Keratinocyte (primary cell): ENCODE results near the gene CPHXL. TPM values are rescaled to one million over a fixed set of nuclear protein-coding genes. Genes with fewer than 3 reads are reported as not detected.

Experiments
- DNase-seq: peaks from one replicate; pipeline ENCODE4 v3.0.0-alpha.2; 2011; ENCODE audit warnings: low read depth, missing footprints, low spot score
- FAIRE-seq: peaks from 2 replicates; lab custom pipeline; 2011; peaks lifted over from hg19 to GRCh38; lab: Jason Lieb, UNC
- H2AFZ ChIP-seq: 2 replicates; pipeline ENCODE4 v1.6.0; 2012; ENCODE audit warnings: low read length, control low read depth, inconsistent platforms; ENCODE audit not compliant: control insufficient read depth
- H3K27ac ChIP-seq: 2 replicates; pipeline ENCODE4 v1.5.1; 2011; ENCODE audit warnings: low read length; ENCODE audit not compliant: control insufficient read depth, insufficient read depth
- H3K27me3 ChIP-seq: 3 replicates; pipeline ENCODE4 v1.6.0; 2011; ENCODE audit warnings: low read length; ENCODE audit not compliant: control insufficient read depth, insufficient read depth; ENCODE audit errors: extremely low read depth
- H3K36me3 ChIP-seq, 2 experiments: 2 replicates in 1 of 2; 3 replicates in 1 of 2; pipeline ENCODE4 v1.5.1; 2011; ENCODE audit warnings: low read length in 2 of 2, mild to moderate bottlenecking in 1 of 2; ENCODE audit not compliant: control insufficient read depth in 2 of 2, insufficient read depth in 2 of 2; ENCODE audit errors: extremely low read depth in 1 of 2
- H3K4me1 ChIP-seq: 3 replicates; pipeline ENCODE4 v1.5.1; 2011; ENCODE audit warnings: low read length; ENCODE audit not compliant: control insufficient read depth, insufficient read depth; ENCODE audit errors: extremely low read depth
- H3K4me2 ChIP-seq: 3 replicates; pipeline ENCODE4 v1.6.0; 2011; ENCODE audit warnings: low read depth, low read length; ENCODE audit not compliant: control insufficient read depth, insufficient read depth; ENCODE audit errors: extremely low read depth
- H3K4me3 ChIP-seq, 3 experiments: fragments of 200-600 bp in 1 of 3; sonication (generic) in 1 of 3; 2 replicates in 2 of 3; 3 replicates in 1 of 3; pipeline ENCODE4 v1.5.1; 2011 to 2016; ENCODE audit warnings: low read length in 3 of 3, mild to moderate bottlenecking in 3 of 3, control low read depth in 2 of 3, inconsistent platforms in 1 of 3, low read depth in 1 of 3, mixed read lengths in 1 of 3, mixed run types in 1 of 3, moderate library complexity in 1 of 3; ENCODE audit not compliant: control insufficient read depth in 2 of 3, insufficient read depth in 2 of 3; ENCODE audit errors: extremely low read depth in 1 of 3
- H3K79me2 ChIP-seq: 2 replicates; pipeline ENCODE4 v1.6.0; 2012; ENCODE audit warnings: low read length; ENCODE audit not compliant: control insufficient read depth, insufficient read depth
- H3K9ac ChIP-seq: 3 replicates; pipeline ENCODE4 v1.6.0; 2011; ENCODE audit warnings: low read length; ENCODE audit not compliant: control insufficient read depth, insufficient read depth; ENCODE audit errors: extremely low read depth
- H3K9me1 ChIP-seq: 3 replicates; pipeline ENCODE4 v1.6.0; 2011; ENCODE audit warnings: low read length; ENCODE audit not compliant: control insufficient read depth, insufficient read depth; ENCODE audit errors: extremely low read depth
- H3K9me3 ChIP-seq: 2 replicates; pipeline ENCODE4 v1.5.1; 2012; ENCODE audit warnings: low read depth, low read length; ENCODE audit not compliant: control insufficient read depth
- H4K20me1 ChIP-seq: 3 replicates; pipeline ENCODE4 v1.6.0; 2011; ENCODE audit warnings: low read length; ENCODE audit not compliant: control insufficient read depth, insufficient read depth; ENCODE audit errors: extremely low read depth
- EZH2 ChIP-seq: IDR thresholded peaks from one replicate; pipeline ENCODE4 v1.6.1; 2012; ENCODE audit warnings: inconsistent platforms, mild to moderate bottlenecking, low read length, moderate library complexity
- dilution Hi-C: fragments of 300-500 bp; cut with MboI; formaldehyde crosslinking; loops from one replicate; pipeline ENCODE4 v1.7.0; 2020; ENCODE audit warnings: low sequenced_read_pairs; ENCODE audit not compliant: extremely low pct_ligation_motif_present
- polyA plus RNA-seq, 5 experiments: library from polyadenylated mRNA; depleted of rRNA in 3 of 5; stranded (reverse) in 3 of 5; stranded (forward) in 1 of 5; unstranded in 1 of 5; fragments of >200 nt; gene quantifications; 1 replicate in 1 of 5; 2 replicates in 3 of 5; 3 replicates in 1 of 5; pipeline versions ENCODE4 v1.2.1 to v1.2.3, GENCODE V29; 2011 to 2012; ENCODE audit warnings: missing spikeins in 2 of 5, low read depth in 1 of 5, low replicate concordance in 1 of 5
- TF ChIP-seq, protein P1 (sequence below), 3 experiments: IDR thresholded peaks in 1 of 3; conservative IDR thresholded peaks in 1 of 3; optimal IDR thresholded peaks in 1 of 3; 2 replicates in 2 of 3; 3 replicates in 1 of 3; pipeline versions ENCODE3 to v1.5.1; 2011; ENCODE audit warnings: low read length in 3 of 3, mild to moderate bottlenecking in 3 of 3, moderate library complexity in 2 of 3, control low read depth in 1 of 3, inconsistent platforms in 1 of 3; ENCODE audit not compliant: insufficient read depth in 2 of 3; ENCODE audit errors: extremely low read depth in 1 of 3

The CPHXL gene
- polyA plus RNA-seq, 1 donor (not counting 4 experiments of a cell fraction or from before 2014, with no cell fraction given) = not detected

DNA sequence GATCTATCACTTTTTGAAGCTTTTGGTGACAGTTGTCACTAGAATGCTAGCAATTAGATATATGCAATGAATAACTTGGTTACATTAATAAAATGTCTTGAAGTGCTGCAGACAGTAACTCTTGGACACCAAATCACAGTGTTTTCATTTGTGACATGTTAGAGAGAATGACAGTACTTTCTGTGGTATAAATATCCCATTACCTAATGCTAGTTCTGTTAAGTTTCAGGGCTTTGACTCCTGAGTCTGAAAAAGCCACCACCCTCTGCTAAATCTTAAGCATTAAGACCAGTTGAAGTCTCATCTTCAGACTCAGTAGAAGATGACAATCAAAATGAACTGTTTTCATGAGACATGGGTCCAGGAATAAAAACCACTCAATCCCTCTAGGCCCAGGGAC is 38.9 kb downstream of the CPHXL start:
- no peak overlapping the region for H3K4me2 ChIP-seq
- H3K9ac ChIP-seq = no peak overlapping the region
- H3K4me3 ChIP-seq = no peak overlapping the region
- H3K4me1 ChIP-seq = no peaks in the 10 kb centered on the region
- H3K9me3 ChIP-seq = peaks cover 2% of the 10 kb centered on the region
- H3K79me2 ChIP-seq = no peaks in the 10 kb centered on the region
- H4K20me1 ChIP-seq = no peaks in the 10 kb centered on the region
- no peaks in the 10 kb centered on the region for H3K27me3 ChIP-seq
- DNase-seq (no peak), FAIRE-seq (no peak)
- TF ChIP-seq EZH2 = no peak
- TF ChIP-seq, protein P1, sequence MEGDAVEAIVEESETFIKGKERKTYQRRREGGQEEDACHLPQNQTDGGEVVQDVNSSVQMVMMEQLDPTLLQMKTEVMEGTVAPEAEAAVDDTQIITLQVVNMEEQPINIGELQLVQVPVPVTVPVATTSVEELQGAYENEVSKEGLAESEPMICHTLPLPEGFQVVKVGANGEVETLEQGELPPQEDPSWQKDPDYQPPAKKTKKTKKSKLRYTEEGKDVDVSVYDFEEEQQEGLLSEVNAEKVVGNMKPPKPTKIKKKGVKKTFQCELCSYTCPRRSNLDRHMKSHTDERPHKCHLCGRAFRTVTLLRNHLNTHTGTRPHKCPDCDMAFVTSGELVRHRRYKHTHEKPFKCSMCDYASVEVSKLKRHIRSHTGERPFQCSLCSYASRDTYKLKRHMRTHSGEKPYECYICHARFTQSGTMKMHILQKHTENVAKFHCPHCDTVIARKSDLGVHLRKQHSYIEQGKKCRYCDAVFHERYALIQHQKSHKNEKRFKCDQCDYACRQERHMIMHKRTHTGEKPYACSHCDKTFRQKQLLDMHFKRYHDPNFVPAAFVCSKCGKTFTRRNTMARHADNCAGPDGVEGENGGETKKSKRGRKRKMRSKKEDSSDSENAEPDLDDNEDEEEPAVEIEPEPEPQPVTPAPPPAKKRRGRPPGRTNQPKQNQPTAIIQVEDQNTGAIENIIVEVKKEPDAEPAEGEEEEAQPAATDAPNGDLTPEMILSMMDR (optimal IDR thresholded peaks at IDR 0.05 in 1 of 3, IDR thresholded peaks at IDR 0.05 in 1 of 3, conservative IDR thresholded peaks at IDR 0.05 in 1 of 3; ENCODE audit: extremely low read depth in 1 of 3, insufficient read depth in 2 of 3, low read length in 3 of 3) = no peak
- no peak overlapping the region for H3K27ac ChIP-seq
- H3K9me1 ChIP-seq = no peaks in the 10 kb centered on the region
- H2AFZ ChIP-seq = no peak overlapping the region
- no peaks in the 10 kb centered on the region for H3K36me3 ChIP-seq
- dilution Hi-C loops = no loop called here

DNA sequence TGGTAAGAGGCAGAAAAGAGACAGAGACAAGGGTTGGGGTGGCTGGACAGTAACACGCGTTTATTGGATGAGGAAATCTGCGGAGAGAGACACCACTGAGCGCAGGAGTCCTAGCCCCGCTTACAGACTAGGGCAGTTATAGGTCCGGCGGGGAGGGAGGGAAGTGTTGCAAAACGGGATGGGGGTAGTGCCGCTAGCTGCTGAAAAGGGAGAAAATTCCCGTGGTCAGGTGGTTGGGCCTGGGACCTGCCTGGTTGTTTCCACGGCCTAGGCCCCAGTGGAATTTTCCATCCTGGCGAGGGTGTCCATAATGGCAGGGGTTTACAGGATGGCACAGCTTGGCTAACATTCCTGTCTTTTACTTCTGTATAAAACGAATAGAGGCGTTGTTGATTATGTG is 44.0 kb downstream of the CPHXL start:
- Histone ChIP-seq H3K4me2 (no peak overlapping the region), H3K27ac (no peak overlapping the region), H3K4me1 (no peaks in the 10 kb centered on the region), H3K9me3 (peaks cover 2% of the 10 kb centered on the region), H3K27me3 (no peaks in the 10 kb centered on the region), H2AFZ (no peak overlapping the region), H3K9me1 (no peaks in the 10 kb centered on the region), H4K20me1 (no peaks in the 10 kb centered on the region), H3K36me3 (no peaks in the 10 kb centered on the region), H3K4me3 (no peak overlapping the region), H3K9ac (no peak overlapping the region), H3K79me2 (no peaks in the 10 kb centered on the region)
- TF ChIP-seq EZH2 = no peak
- TF ChIP-seq, protein P1 (optimal IDR thresholded peaks at IDR 0.05 in 1 of 3, IDR thresholded peaks at IDR 0.05 in 1 of 3, conservative IDR thresholded peaks at IDR 0.05 in 1 of 3; ENCODE audit: extremely low read depth in 1 of 3, insufficient read depth in 2 of 3, low read length in 3 of 3) = no peak
- FAIRE-seq (no peak), DNase-seq (no peak)
- dilution Hi-C loops = no loop called here
